GM12878 (cell line): ENCODE measurements around the gene RPS3. TPM values are rescaled to one million over a fixed set of nuclear protein-coding genes. Genes with fewer than 3 reads are reported as not detected.

ENCODE experiments used
- BMI1 ChIP-seq: fragments of 450-650 bp; IDR thresholded peaks from 2 replicates; pipeline ENCODE4 v1.6.1; 2016; ENCODE audit warnings: mild to moderate bottlenecking, moderate library complexity, borderline replicate concordance
- CEBPB ChIP-seq, 2 experiments: fragments of 150-350 bp in 1 of 2; IDR thresholded peaks; 2 replicates each; pipeline ENCODE4 v1.6.1; 2012 to 2014; ENCODE audit warnings: low read depth in 2 of 2, low read length in 2 of 2, borderline replicate concordance in 1 of 2, inconsistent platforms in 1 of 2
- CHD1 ChIP-seq: IDR thresholded peaks from 2 replicates; pipeline ENCODE4 v1.6.1; 2012; ENCODE audit warnings: low read depth, low read length, improper control_type of control experiment
- CHD2 ChIP-seq: IDR thresholded peaks from 2 replicates; pipeline ENCODE4 v1.6.1; 2011; ENCODE audit warnings: low read depth, low read length, improper control_type of control experiment, borderline replicate concordance
- CREB1 ChIP-seq: IDR thresholded peaks from 2 replicates; pipeline ENCODE4 v1.6.1; 2012; ENCODE audit warnings: low read depth, mild to moderate bottlenecking, inconsistent platforms
- FOXK2 ChIP-seq: fragments of 450-650 bp; IDR thresholded peaks from 2 replicates; pipeline ENCODE4 v1.6.1; 2017; ENCODE audit warnings: mild to moderate bottlenecking, moderate library complexity
- GATAD2B ChIP-seq: fragments of 450-650 bp; conservative IDR thresholded peaks from 2 replicates; pipeline ENCODE4 v1.6.1; 2017; ENCODE audit warnings: low read depth, mild to moderate bottlenecking, moderate library complexity
- HDAC2 ChIP-seq: fragments of 200-600 bp; sonication (generic); IDR thresholded peaks from 2 replicates; pipeline ENCODE4 v1.6.1; 2017
- KDM1A ChIP-seq: fragments of 200-600 bp; sonication (generic); IDR thresholded peaks from 2 replicates; pipeline ENCODE4 v1.6.1; 2016; ENCODE audit warnings: borderline replicate concordance
- MEF2B ChIP-seq: fragments of 450-650 bp; IDR thresholded peaks from 2 replicates; pipeline ENCODE4 v1.6.1; 2018; ENCODE audit warnings: mild to moderate bottlenecking, moderate library complexity; ENCODE audit not compliant: partially characterized antibody, poor library complexity, severe bottlenecking
- MYB ChIP-seq: fragments of 150-350 bp; IDR thresholded peaks from 2 replicates; pipeline ENCODE4 v1.6.1; 2014; ENCODE audit warnings: mild to moderate bottlenecking, low read depth, low read length, borderline replicate concordance
- NFYA ChIP-seq: IDR thresholded peaks from 2 replicates; pipeline ENCODE4 v1.6.1; 2011; ENCODE audit warnings: low read depth, mild to moderate bottlenecking, low read length, improper control_type of control experiment, borderline replicate concordance
- NR2C1 ChIP-seq: fragments of 450-650 bp; IDR thresholded peaks from 2 replicates; pipeline ENCODE4 v1.6.1; 2017; ENCODE audit warnings: antibody characterized with exemption, mild to moderate bottlenecking, moderate library complexity
- NR2F1 ChIP-seq: fragments of 450-650 bp; conservative IDR thresholded peaks from 2 replicates; pipeline ENCODE4 v1.6.1; 2017; ENCODE audit warnings: mild to moderate bottlenecking
- RAD51 ChIP-seq: fragments of 450-650 bp; IDR thresholded peaks from 2 replicates; pipeline ENCODE4 v1.6.1; 2016; ENCODE audit warnings: moderate library complexity, mild to moderate bottlenecking, inconsistent platforms
- TCF3 ChIP-seq: IDR thresholded peaks from 2 replicates; pipeline ENCODE4 v1.6.1; 2012; ENCODE audit warnings: low read depth, mild to moderate bottlenecking, low read length, borderline replicate concordance; ENCODE audit not compliant: insufficient read depth
- ZSCAN29 ChIP-seq: fragments of 450-650 bp; IDR thresholded peaks from 2 replicates; pipeline ENCODE4 v1.6.1; 2017; ENCODE audit warnings: mild to moderate bottlenecking, moderate library complexity
- polyA plus RNA-seq, 11 experiments: library from polyadenylated mRNA; depleted of rRNA in 4 of 11; unstranded in 6 of 11; stranded (reverse) in 5 of 11; fragments of >200 nt; fragmentation: Nextera tagmentation in 4 of 11; fragmentation: Illumina TruSeq in 1 of 11; extraction: Ambion mirVana in 4 of 11; extraction: Trizol in 1 of 11; gene quantifications; 1 replicate in 1 of 11; 2 replicates in 10 of 11; pipeline versions ENCODE4 v1.2.1 to v1.2.3, GENCODE V29; 2011 to 2016; ENCODE audit warnings: inconsistent platforms in 2 of 11, missing spikeins in 2 of 11, low read depth in 1 of 11
- total RNA-seq, 4 experiments: library from RNA; depleted of rRNA in 3 of 4; stranded (reverse); fragments of >200 nt in 3 of 4; fragmentation: Illumina TruSeq in 1 of 4; extraction: Trizol in 1 of 4; gene quantifications; 2 replicates each; pipeline versions ENCODE4 v1.2.1 to v1.2.3, GENCODE V29; 2013 to 2021
- TF ChIP-seq, protein P1 (sequence below): fragments of 450-650 bp; formaldehyde crosslinking; IDR thresholded peaks from 2 replicates; pipeline ENCODE4 v1.4.0; 2022; ENCODE audit warnings: mild to moderate bottlenecking, moderate library complexity
- TF ChIP-seq, protein P2 (sequence below): fragments of 450-650 bp; IDR thresholded peaks from 2 replicates; pipeline ENCODE4 v1.6.1; 2017; ENCODE audit warnings: low read depth, mild to moderate bottlenecking, moderate library complexity
- TF ChIP-seq, protein P3 (sequence below): fragments of 450-650 bp; IDR thresholded peaks from 2 replicates; pipeline ENCODE4 v1.6.1; 2014; ENCODE audit warnings: mild to moderate bottlenecking
- TF ChIP-seq, protein P4 (sequence below): fragments of 450-650 bp; formaldehyde crosslinking; IDR thresholded peaks from 2 replicates; pipeline ENCODE4 v1.5.0; 2022; ENCODE audit warnings: mild to moderate bottlenecking, missing genetic modification characterization

The RPS3 gene
- total and polyA plus RNA-seq, 10 of the 15 experiments (the other 5 are each of a cell fraction or from before 2014, with no cell fraction given), result 2,127 to 9,556 (median 4,327) TPM

DNA sequence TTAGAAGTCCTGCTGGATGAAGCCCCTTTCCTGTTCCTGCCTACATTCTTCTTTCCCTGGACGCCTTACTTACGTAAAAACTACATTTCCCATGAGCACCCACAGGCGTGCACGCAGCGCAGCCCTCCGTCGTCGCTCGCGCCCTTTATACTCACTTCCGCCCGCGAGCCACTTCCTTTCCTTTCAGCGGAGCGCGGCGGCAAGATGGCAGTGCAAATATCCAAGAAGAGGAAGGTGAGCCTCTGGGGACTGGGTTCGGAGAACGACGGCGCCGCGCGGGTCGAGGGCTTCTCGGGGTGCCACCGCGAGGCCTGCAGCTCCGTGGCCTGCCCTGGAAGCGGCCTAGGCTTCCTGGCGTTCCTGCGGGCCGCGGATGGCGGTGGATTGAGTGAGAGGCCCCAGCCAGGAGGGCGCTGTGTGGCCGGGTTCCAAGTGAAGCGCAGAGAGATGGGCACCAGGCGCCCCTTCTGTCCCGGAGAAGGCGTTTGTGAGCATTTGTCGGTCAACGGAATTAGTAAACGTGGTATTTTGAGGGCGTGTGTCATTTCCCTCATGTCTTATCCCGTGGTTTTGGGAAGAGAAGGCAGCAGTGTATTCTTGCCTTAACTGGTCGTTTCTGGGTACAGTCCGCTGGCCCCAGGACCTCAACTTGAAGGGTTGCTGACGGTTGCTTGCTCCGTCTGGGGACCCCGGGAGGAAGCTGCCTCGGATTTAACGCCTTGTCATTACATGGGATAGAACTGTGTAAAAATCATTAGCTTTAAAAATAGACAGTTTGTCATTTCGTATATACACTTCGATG lies at the start of gene RPS3 (continued):
- TF ChIP-seq, protein P1, sequence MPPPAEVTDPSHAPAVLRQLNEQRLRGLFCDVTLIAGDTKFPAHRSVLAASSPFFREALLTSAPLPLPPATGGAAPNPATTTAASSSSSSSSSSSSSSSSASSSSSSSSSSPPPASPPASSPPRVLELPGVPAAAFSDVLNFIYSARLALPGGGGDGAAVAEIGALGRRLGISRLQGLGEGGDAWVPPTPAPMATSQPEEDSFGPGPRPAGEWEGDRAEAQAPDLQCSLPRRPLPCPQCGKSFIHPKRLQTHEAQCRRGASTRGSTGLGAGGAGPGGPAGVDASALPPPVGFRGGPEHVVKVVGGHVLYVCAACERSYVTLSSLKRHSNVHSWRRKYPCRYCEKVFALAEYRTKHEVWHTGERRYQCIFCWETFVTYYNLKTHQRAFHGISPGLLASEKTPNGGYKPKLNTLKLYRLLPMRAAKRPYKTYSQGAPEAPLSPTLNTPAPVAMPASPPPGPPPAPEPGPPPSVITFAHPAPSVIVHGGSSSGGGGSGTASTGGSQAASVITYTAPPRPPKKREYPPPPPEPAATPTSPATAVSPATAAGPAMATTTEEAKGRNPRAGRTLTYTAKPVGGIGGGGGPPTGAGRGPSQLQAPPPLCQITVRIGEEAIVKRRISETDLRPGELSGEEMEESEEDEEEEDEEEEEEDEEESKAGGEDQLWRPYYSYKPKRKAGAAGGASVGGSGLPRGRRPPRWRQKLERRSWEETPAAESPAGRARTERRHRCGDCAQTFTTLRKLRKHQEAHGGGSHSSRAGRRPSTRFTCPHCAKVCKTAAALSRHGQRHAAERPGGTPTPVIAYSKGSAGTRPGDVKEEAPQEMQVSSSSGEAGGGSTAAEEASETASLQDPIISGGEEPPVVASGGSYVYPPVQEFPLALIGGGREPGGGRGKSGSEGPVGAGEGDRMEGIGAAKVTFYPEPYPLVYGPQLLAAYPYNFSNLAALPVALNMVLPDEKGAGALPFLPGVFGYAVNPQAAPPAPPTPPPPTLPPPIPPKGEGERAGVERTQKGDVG (CRISPR knock-in tag), result no peak
- TF ChIP-seq MYB (no peak), HDAC2 (no peak), CHD2 (peak; percentile 65; the same call in 1 of the 2 replicates), ZSCAN29 (peak; percentile 83), MEF2B (peak; percentile 81), CREB1 (peak; percentile 98), FOXK2 (no peak), GATAD2B (peak; percentile 90), NFYA (no peak), CHD1 (no peak), BMI1 (no peak), CEBPB (IDR thresholded peaks at IDR 0.05; ENCODE audit: borderline replicate concordance in 1 of 2, low read depth in 2 of 2, low read length in 2 of 2) (no peak), TCF3 (peak; percentile 63; the same call in 1 of the 2 replicates), NR2F1 (0 out of 2 replicates have a peak, but pooled peaks have one; percentile 22), NR2C1 (peak; percentile 84), KDM1A (no peak), RAD51 (no peak)
- TF ChIP-seq, protein P2, sequence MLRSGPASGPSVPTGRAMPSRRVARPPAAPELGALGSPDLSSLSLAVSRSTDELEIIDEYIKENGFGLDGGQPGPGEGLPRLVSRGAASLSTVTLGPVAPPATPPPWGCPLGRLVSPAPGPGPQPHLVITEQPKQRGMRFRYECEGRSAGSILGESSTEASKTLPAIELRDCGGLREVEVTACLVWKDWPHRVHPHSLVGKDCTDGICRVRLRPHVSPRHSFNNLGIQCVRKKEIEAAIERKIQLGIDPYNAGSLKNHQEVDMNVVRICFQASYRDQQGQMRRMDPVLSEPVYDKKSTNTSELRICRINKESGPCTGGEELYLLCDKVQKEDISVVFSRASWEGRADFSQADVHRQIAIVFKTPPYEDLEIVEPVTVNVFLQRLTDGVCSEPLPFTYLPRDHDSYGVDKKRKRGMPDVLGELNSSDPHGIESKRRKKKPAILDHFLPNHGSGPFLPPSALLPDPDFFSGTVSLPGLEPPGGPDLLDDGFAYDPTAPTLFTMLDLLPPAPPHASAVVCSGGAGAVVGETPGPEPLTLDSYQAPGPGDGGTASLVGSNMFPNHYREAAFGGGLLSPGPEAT, result peak; percentile 87
- TF ChIP-seq, protein P3, sequence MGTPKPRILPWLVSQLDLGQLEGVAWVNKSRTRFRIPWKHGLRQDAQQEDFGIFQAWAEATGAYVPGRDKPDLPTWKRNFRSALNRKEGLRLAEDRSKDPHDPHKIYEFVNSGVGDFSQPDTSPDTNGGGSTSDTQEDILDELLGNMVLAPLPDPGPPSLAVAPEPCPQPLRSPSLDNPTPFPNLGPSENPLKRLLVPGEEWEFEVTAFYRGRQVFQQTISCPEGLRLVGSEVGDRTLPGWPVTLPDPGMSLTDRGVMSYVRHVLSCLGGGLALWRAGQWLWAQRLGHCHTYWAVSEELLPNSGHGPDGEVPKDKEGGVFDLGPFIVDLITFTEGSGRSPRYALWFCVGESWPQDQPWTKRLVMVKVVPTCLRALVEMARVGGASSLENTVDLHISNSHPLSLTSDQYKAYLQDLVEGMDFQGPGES, result peak; percentile 56; the same call in 1 of the 2 replicates
- TF ChIP-seq, protein P4, sequence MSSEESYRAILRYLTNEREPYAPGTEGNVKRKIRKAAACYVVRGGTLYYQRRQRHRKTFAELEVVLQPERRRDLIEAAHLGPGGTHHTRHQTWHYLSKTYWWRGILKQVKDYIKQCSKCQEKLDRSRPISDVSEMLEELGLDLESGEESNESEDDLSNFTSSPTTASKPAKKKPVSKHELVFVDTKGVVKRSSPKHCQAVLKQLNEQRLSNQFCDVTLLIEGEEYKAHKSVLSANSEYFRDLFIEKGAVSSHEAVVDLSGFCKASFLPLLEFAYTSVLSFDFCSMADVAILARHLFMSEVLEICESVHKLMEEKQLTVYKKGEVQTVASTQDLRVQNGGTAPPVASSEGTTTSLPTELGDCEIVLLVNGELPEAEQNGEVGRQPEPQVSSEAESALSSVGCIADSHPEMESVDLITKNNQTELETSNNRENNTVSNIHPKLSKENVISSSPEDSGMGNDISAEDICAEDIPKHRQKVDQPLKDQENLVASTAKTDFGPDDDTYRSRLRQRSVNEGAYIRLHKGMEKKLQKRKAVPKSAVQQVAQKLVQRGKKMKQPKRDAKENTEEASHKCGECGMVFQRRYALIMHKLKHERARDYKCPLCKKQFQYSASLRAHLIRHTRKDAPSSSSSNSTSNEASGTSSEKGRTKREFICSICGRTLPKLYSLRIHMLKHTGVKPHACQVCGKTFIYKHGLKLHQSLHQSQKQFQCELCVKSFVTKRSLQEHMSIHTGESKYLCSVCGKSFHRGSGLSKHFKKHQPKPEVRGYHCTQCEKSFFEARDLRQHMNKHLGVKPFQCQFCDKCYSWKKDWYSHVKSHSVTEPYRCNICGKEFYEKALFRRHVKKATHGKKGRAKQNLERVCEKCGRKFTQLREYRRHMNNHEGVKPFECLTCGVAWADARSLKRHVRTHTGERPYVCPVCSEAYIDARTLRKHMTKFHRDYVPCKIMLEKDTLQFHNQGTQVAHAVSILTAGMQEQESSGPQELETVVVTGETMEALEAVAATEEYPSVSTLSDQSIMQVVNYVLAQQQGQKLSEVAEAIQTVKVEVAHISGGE (CRISPR knock-in tag), result peak; percentile 68
